Ishikawa (cell line): ENCODE data around the gene MAP7.

Experiments
- CEBPB ChIP-seq: IDR thresholded peaks from 2 replicates; pipeline ENCODE4 v1.6.1; 2012
- CREB1 ChIP-seq: IDR thresholded peaks from 2 replicates; pipeline ENCODE4 v1.6.1; 2012; ENCODE audit warnings: low read depth
- EP300 ChIP-seq: IDR thresholded peaks from 2 replicates; pipeline ENCODE4 v1.6.1; 2012; ENCODE audit warnings: borderline replicate concordance
- MAX ChIP-seq: IDR thresholded peaks from 2 replicates; pipeline ENCODE4 v1.6.1; 2012
- NFIC ChIP-seq: IDR thresholded peaks from 2 replicates; pipeline ENCODE4 v1.6.1; 2012
- RAD21 ChIP-seq: IDR thresholded peaks from 2 replicates; pipeline ENCODE4 v1.6.1; 2012; ENCODE audit warnings: low read depth
- REST ChIP-seq: IDR thresholded peaks from 2 replicates; pipeline ENCODE4 v1.6.1; 2012; ENCODE audit warnings: low read depth, mild to moderate bottlenecking
- TAF1 ChIP-seq: IDR thresholded peaks from 2 replicates; pipeline ENCODE4 v1.6.1; 2012; ENCODE audit warnings: low read depth, mild to moderate bottlenecking
- USF1 ChIP-seq: IDR thresholded peaks from 2 replicates; pipeline ENCODE4 v1.6.1; 2012
- YY1 ChIP-seq: IDR thresholded peaks from 2 replicates; pipeline ENCODE4 v1.6.1; 2012; ENCODE audit warnings: low read depth

- no peak for TF ChIP-seq NFIC
- no peak for TF ChIP-seq YY1
- TF ChIP-seq CREB1: no peak
- no peak for TF ChIP-seq EP300
- TF ChIP-seq RAD21: no peak
- no peak for TF ChIP-seq TAF1
- no peak for TF ChIP-seq REST
- no peak for TF ChIP-seq MAX
- no peak for TF ChIP-seq USF1
- TF ChIP-seq CEBPB: no peak
Measured at GRCh38 chr6:136398453-136398852, 151.8 kb downstream of the MAP7 start.
